Stimulated activated naive B cell treated with anti-CD40 and anti-IgM and Interleukin-4, amounts not matched to agents 10 μg/mL and 1 μg/mL and 100 μg/mL, for 72 hours (primary cell): Measurements from ENCODE around the gene CPNE5.

ENCODE experiments used
- ATAC-seq, 2 donors: fragments of 150-1000 bp; cut with Tn5 transposase; replicated peaks; 2 replicates each; pipeline ENCODE4 v1.10.0; 2021; ENCODE audit warnings: moderate library complexity in 1 of 2
- DNase-seq: peaks from one replicate; pipeline ENCODE4 v3.0.0; 2021
- H3K27ac Mint-ChIP-seq: one replicate; pipeline ENCODE4 v1.8.0; 2022; ENCODE audit warnings: mild to moderate bottlenecking, mixed read lengths
- H3K27me3 Mint-ChIP-seq, 2 donors: one replicate each; pipeline ENCODE4 v1.8.0; 2022; ENCODE audit warnings: mixed read lengths in 2 of 2
- H3K36me3 Mint-ChIP-seq, 2 donors: one replicate each; pipeline ENCODE4 v1.8.0; 2022; ENCODE audit warnings: mixed read lengths in 2 of 2, mild to moderate bottlenecking in 1 of 2
- H3K4me1 Mint-ChIP-seq, 2 donors: one replicate each; pipeline ENCODE4 v1.8.0; 2022; ENCODE audit warnings: mixed read lengths in 2 of 2, mild to moderate bottlenecking in 1 of 2
- H3K4me3 Mint-ChIP-seq, 2 donors: one replicate each; pipeline ENCODE4 v1.8.0; 2022; ENCODE audit warnings: mild to moderate bottlenecking in 2 of 2, mixed read lengths in 2 of 2, moderate library complexity in 1 of 2
- H3K9me3 Mint-ChIP-seq, 2 donors: one replicate each; pipeline ENCODE4 v1.8.0; 2022; ENCODE audit warnings: mixed read lengths in 2 of 2, mild to moderate bottlenecking in 1 of 2

Gene CPNE5

DNA sequence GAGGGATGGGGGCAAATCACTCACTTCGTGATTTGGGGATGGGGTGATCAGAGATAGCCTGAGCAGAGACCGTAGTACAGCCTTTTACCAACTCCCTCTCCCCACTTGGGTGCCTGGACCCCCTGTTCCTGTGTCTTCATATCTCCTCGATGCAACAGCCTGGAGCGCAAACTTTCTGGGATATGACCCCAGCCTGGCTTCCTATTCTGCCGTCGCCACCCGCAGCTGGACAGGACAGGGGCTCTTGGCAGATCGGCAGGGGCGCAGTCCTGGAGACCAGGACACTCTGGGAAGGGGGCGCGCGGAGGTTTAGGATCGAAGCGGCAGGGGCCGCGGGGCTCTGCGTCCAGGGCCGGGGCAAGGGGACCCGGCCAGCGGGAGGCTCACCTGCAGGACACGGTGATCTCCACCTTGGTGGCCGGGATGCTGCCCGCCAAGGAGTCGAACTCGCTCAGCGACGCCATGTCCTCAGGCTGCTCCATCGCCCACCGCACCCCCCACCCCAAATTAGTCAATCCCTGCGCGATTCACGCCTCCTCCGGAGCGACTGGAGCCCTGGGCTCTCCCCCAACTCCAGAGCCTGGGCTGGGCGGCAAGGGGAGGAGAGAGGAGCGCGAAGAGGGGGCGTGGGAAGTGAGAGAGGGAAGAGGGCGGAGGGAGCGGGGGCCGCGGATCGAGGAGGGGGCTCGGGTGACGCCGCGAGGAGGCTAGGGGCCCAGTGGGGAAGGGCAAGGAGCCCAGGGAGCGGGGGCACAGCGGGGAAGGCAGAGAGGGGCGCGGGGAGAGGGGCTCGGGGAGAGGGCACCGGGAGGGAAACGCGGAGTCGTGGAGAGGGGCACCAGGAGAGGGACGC is at the start of gene CPNE5:
TSS of gene CPNE5 (minus strand) at position 549 of the 853 bp plus-strand sequence. CDS start at position 482, 67 bp downstream.
- peak within 1 kb of the TSS; percentile 68 to 79 for H3K4me3 Mint-ChIP-seq
- peaks cover 39 to 40% of the 10 kb centered on the region in 2 donors for H3K27me3 Mint-ChIP-seq
- ATAC-seq (peak in 1 of 2 donors; percentile 12), DNase-seq (no peak)
- H3K36me3 Mint-ChIP-seq = peaks cover 0 to 4% of the 10 kb centered on the region in 2 donors
- H3K4me1 Mint-ChIP-seq = peaks cover 14 to 23% of the 10 kb centered on the region in 2 donors
- H3K9me3 Mint-ChIP-seq = no peaks in the 10 kb centered on the region
- H3K27ac Mint-ChIP-seq = no peak within 1 kb of the TSS

DNA sequence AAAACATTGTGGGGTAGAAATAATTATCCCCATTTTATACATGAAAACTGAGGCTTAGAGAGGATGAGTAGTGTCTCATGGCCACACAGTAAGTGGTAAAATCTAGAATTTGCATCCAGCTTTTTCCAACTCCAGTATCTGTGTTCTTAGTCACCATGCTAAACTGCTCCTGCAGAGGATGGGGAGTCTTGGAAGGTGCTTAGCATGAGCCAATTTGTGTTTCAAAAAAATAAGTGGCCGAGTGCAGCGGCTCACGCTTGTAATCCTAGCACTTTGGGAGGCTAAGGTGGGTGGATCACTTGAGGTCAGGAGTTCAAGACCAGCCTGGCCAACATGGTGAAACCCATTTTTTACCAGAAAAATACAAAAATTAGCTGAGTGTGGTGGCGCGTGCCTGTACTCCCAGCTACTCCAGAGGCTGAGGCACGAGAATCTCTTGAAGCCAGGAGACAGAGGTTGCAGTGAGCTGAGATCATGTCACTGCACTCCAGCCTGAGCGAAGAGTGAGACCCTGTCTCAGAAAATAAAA is 48.9 kb upstream of the CPNE5 start:
- peaks cover 25 to 30% of the 10 kb centered on the region in 2 donors for H3K4me1 Mint-ChIP-seq
- peaks cover 0 to 2% of the 10 kb centered on the region in 2 donors for H3K9me3 Mint-ChIP-seq
- H3K4me3 Mint-ChIP-seq = no peak overlapping the region
- peaks cover 0 to 3% of the 10 kb centered on the region in 2 donors for H3K36me3 Mint-ChIP-seq
- no peak for DNase-seq
- ATAC-seq = no peak
- no peak overlapping the region for H3K27ac Mint-ChIP-seq
- H3K27me3 Mint-ChIP-seq = no peaks in the 10 kb centered on the region

DNA sequence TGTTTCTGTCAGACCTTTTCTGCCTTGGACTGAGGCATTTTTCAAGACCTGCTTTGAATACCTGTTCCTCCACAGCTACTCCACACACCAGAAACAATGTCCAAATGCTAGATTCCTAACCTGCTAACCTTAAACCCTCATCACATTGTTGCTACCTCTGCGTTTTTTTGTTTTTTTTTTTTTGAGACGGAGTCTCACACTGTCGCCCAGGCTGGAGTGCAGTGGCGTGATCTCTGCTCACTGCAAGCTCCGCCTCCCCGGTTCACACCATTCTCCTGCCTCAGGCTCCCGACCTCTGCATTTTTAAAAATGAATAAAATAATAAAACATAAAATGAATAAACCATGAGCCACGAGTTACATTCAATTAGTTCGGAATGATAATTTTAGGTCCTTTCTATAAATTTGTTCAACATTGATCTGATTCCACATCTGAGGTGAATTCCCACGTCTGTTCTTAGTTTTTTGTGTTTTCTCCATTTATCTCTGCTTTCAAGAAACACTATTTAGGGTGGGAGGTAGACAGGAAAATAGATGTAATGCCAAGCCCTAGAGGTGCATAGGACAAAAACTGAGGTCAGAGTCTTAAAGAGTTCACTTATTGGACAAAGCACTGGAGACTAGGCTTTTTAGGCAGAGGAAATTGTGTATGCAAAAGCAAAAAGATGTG is 47.8 kb upstream of the CPNE5 start:
- peaks cover 0 to 3% of the 10 kb centered on the region in 2 donors for H3K36me3 Mint-ChIP-seq
- H3K9me3 Mint-ChIP-seq = peaks cover 0 to 2% of the 10 kb centered on the region in 2 donors
- DNase-seq = no peak
- H3K4me3 Mint-ChIP-seq = peak overlapping the region; percentile 75 to 92
- no peaks in the 10 kb centered on the region for H3K27me3 Mint-ChIP-seq
- peaks cover 25 to 30% of the 10 kb centered on the region in 2 donors for H3K4me1 Mint-ChIP-seq
- ATAC-seq = no peak
- H3K27ac Mint-ChIP-seq = peak overlapping the region; percentile 76

DNA sequence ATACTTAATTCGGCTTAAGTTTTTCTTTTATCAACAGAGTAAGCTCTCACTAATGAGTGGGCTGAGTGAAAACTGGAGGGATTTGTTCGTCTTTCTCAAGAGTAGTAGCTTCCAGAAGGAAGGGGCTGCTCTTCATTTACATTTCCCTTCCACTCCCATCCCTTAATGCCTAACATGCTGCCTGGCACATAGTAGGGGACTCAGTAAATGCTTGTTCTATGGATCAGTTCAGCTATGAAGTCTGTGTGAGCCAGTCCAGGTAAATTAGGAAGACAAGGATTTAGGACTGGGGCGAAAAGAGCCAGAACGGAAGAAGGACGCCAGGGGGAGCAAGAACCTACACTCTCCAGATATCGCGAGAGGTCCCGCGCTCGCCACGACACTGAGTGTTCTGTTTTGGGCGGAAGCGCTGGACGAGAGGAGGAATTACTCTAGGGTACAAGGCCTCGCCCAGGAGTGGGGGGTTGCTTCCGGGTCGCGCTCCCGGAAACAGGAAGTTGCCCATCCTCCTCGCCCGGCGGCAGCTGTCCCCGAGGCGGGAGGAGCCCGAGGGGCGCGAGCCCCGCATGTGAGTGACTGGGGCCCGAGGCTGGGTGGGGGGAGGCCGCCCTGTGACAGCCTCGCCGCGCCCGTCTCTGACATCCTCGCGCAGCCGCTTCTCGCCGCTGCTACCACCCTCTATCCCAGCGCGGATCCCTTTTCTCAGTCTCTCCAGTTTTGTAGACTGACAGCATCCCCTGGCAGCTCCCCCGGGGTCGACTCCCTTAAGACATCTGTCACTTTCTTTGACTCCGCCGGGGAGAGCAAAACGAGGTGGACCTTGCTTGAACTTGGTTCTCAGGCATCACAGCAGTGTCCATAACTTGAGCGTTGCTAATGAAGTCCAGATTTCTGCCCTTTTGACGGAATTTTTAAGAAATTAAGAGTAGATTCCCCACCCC is 46.5 kb upstream of the CPNE5 start, which contains the start of gene C6orf89:
TSS of gene C6orf89 (plus strand) at position 492 of the 941 bp plus-strand sequence. CDS start 13,493 bp downstream, outside the sequence.
- peaks cover 0 to 2% of the 10 kb centered on the region in 2 donors for H3K36me3 Mint-ChIP-seq
- H3K27ac Mint-ChIP-seq = peak within 1 kb of the TSS; percentile 92
- H3K27me3 Mint-ChIP-seq = no peaks in the 10 kb centered on the region
- peaks cover 25 to 30% of the 10 kb centered on the region in 2 donors for H3K4me1 Mint-ChIP-seq
- ATAC-seq = peak; percentile 99 to 100
- peak; percentile 94 for DNase-seq
- no peaks in the 10 kb centered on the region for H3K9me3 Mint-ChIP-seq
- H3K4me3 Mint-ChIP-seq = peak within 1 kb of the TSS; percentile 88 to 92

DNA sequence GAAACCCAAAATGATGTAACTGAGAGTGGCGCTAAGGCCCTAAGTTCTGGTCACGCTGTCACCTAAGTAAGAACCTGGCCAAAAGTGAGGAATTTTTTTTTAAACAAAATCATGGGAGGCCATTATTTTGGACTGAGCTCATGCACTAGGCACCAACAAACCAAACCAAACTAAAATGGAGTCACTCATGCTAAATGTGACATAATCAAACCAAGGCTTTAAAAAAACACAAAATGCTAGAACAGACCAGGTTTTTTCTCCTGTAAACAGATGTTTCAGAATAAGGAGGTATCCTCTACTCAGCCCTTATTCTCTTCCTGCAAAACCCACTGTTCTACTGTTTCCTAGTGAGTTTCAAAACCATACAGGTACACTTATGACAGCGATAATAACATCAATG is 45.4 kb upstream of the CPNE5 start:
- Mint-ChIP-seq H3K9me3 (no peaks in the 10 kb centered on the region), H3K27me3 (no peaks in the 10 kb centered on the region), H3K27ac (no peak overlapping the region), H3K4me3 (no peak overlapping the region), H3K36me3 (no peaks in the 10 kb centered on the region), H3K4me1 (peaks cover 23 to 30% of the 10 kb centered on the region in 2 donors)
- no peak for ATAC-seq
- no peak for DNase-seq

DNA sequence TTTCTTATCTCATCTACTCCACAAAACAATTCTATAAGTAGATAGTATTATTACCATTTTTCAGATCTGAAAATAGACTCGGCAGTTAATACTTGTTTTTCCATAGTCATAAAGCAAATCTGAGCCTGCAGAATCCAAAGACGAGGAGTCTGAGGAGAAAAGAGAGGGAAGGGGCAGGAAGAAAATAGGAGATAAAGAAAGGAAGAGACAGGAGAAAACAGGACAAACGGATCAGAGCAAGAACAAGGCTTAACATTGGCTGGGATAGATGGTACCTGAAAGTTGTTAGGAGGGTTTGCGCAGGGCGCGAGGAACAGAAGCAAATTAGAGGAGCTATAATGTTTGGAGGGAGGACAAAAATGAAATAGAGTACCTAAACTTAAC is 36.0 kb upstream of the CPNE5 start:
- Mint-ChIP-seq H3K4me1 (peaks cover 12 to 22% of the 10 kb centered on the region in 2 donors), H3K4me3 (peak overlapping the region; percentile 92 to 99), H3K27me3 (peaks cover 0 to 8% of the 10 kb centered on the region in 2 donors), H3K36me3 (peaks cover 6 to 18% of the 10 kb centered on the region in 2 donors), H3K9me3 (no peaks in the 10 kb centered on the region), H3K27ac (peak overlapping the region; percentile 100)
- DNase-seq (no peak), ATAC-seq (no peak)

DNA sequence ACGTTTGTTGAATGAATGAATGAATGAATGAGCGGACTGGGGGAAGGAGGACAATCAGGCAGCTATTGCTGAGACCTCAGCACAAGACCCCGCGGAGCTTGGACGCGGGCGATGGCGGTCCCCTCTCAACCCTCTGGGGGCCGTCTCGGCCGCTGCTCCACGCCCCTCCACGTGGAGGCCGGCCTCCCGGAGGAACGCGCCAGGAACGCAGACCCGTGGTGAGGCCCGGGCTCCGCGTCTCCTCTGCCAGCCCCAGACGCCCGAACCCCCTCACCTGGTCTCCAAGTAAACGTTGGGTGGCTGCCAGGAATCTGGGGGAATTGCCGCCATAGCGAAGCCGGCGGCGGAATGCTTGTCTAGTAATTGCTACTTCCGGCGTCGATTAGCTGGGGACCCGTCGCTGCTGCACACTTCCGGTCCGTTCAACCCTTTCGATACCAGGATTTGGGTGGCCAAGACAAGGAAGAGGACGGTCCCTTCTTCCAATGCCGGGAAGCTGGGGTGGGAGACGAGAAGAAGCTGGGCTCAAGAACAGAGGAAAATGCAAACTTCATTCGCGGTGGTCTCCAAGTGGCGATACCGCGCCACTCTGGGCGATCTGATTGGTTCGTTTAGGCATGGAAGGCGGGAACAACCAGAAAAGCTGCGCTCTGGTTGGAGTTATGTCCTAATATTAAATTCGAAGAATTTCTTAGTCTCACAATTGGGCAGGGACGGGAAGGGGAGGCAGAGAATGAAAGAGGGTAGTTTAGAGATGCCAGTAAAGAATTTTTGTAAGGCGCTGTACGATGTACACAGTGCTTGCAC is 35.4 kb upstream of the CPNE5 start, which contains the start of gene PPIL1:
TSS of gene PPIL1 (minus strand) at position 361 of the 807 bp plus-strand sequence. CDS start at position 330, 31 bp downstream.
- DNase-seq (peak; percentile 86), ATAC-seq (peak; percentile 93)
- Mint-ChIP-seq H3K4me3 (peak within 1 kb of the TSS; percentile 92 to 99), H3K4me1 (peaks cover 13 to 25% of the 10 kb centered on the region in 2 donors), H3K36me3 (peaks cover 9 to 22% of the 10 kb centered on the region in 2 donors), H3K9me3 (no peaks in the 10 kb centered on the region), H3K27me3 (peaks cover 0 to 8% of the 10 kb centered on the region in 2 donors), H3K27ac (peak within 1 kb of the TSS; percentile 100)

- Mint-ChIP-seq H3K4me1 (peaks cover 13 to 25% of the 10 kb centered on the region in 2 donors), H3K4me3 (peak overlapping the region; percentile 92 to 99), H3K27ac (peak overlapping the region; percentile 100), H3K27me3 (peaks cover 0 to 2% of the 10 kb centered on the region in 2 donors), H3K36me3 (peaks cover 14 to 26% of the 10 kb centered on the region in 2 donors), H3K9me3 (no peaks in the 10 kb centered on the region)
- ATAC-seq (no peak), DNase-seq (no peak)
These were observed 34.6 kb upstream of the CPNE5 start for GRCh38 chr6:36873612-36874442.

DNA sequence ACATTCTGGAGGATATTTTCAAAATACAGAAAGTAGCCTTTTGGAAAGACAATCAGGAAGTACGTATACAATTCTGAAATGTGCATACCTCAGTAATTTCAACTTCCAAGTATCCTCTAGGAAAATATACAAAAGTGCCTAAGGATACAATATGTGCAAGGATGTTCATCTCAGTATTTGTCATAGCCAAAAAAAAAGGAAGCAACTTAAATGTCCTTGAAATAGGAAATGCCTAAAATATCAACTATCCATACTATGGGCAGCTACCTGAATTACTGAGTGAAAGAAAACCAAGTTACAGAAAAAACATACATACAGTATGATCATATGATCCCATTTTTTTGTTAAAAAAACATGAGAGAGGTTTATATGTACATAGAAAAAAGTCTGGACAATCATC is 33.9 kb upstream of the CPNE5 start:
- H3K4me3 Mint-ChIP-seq = peak overlapping the region; percentile 92 to 99
- ATAC-seq (no peak), DNase-seq (no peak)
- H3K36me3 Mint-ChIP-seq = peaks cover 17 to 29% of the 10 kb centered on the region in 2 donors
- H3K4me1 Mint-ChIP-seq = peaks cover 14 to 25% of the 10 kb centered on the region in 2 donors
- H3K27me3 Mint-ChIP-seq = no peaks in the 10 kb centered on the region
- peak overlapping the region; percentile 100 for H3K27ac Mint-ChIP-seq
- no peaks in the 10 kb centered on the region for H3K9me3 Mint-ChIP-seq

GRCh38 chr6:36871686-36872085 is 32.4 kb upstream of the CPNE5 start:
- H3K27me3 Mint-ChIP-seq = no peaks in the 10 kb centered on the region
- H3K4me1 Mint-ChIP-seq = peaks cover 18 to 25% of the 10 kb centered on the region in 2 donors
- H3K9me3 Mint-ChIP-seq = no peaks in the 10 kb centered on the region
- peaks cover 19 to 43% of the 10 kb centered on the region in 2 donors for H3K36me3 Mint-ChIP-seq
- DNase-seq (no peak), ATAC-seq (no peak)
- no peak overlapping the region for H3K27ac Mint-ChIP-seq
- H3K4me3 Mint-ChIP-seq = no peak overlapping the region

- H3K4me1 Mint-ChIP-seq = peaks cover 14 to 19% of the 10 kb centered on the region in 2 donors
- ATAC-seq (no peak), DNase-seq (no peak)
- H3K36me3 Mint-ChIP-seq = peaks cover 41 to 75% of the 10 kb centered on the region in 2 donors
- H3K9me3 Mint-ChIP-seq = no peaks in the 10 kb centered on the region
- H3K27me3 Mint-ChIP-seq = no peaks in the 10 kb centered on the region
- H3K27ac Mint-ChIP-seq = no peak overlapping the region
- H3K4me3 Mint-ChIP-seq = no peak overlapping the region
These were observed 28.4 kb upstream of the CPNE5 start for GRCh38 chr6:36867471-36868224.
